ENCODE data around the gene NOX1.
"Not testable (repeated sequence)": the region's sequence is repeated elsewhere in the genome, so short reads cannot be mapped to it uniquely, and the experiment has no call there.

Gene NOX1

DNA sequence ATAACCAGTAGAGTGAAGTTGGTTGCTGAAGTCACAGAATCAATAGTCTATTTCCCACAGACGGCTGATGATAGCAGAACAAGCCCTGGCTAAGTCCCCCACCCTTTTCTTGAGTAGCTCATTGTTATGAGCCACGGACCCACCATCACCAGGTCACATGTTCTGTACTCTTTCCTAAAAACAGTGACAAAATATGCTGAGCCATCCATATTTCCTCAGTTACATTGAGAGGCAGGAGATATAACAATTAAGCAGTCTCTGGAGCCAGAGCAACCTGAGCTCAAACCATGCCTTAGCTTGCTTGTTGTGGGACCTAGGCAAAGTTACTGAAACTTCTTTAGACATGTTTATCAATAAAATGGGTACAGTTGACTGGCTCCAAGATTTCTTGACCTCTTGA, 56.8 kb downstream of the NOX1 start:
- no peak for DNase-seq

DNA sequence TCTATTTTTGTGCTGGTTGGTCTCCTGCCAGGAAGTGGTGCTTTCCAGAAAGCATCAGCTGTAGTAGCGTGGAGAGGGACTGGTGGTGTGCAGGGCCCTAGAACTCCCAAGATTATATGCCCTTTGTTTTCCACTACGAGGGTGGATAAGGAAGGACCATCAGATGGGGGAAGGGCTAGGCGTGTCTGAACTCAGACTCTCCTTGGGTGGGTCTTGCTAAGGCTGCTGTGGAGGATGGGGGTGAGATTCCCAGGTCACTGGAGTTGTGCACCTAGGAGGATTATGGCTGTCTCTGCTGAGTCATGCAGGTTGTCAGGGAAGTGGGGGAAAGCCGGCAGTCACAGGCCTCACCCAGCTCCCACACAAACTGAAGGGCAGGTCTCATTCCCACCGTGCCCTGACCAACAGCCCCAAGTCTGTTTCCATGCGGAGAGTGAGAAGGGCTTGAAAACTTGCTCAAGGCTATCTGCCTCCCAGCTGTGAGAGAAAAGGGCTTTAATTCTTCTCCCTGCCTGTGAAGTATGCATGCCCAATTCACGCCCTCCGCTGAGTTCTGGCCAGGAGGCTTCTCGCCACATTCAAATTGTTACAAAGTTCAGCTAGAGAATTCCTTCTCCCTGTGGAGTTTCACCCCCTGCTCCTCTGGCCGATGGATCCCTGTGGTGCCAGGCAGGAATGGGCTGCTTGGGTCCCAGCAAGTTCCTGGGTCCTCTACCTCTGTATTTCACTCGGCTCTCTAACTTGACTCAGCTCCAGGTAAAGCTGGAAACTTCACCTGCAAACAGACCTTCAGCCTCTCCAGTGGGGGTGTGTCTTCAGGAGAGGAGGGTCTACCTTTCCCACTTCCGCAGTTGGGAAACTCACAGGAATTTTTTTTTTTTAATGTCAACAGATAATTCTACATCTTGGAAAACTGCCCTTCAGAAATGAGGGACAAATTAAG, 61.7 kb downstream of the NOX1 start:
- no peak for DNase-seq

DNA sequence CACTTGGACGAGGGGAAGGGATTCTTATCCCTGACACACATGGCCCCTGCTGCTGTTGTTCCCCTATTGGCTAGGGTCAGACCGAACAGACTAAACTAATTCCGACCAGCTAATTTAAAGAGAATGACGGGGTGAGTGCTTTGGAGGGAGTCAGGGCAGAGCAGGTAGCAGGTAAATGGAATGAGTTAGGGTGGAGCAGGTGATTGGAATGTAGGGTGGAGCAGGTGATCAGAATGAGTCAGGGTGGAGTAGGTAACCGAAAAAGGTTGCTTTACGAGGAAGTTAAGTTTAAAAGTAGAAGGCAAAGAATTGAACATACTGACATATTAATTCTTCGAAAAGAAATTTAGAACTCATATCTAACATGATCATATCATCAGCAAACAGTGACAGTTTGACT, 65.9 kb downstream of the NOX1 start:
- not testable (repeated sequence) for DNase-seq

GRCh38 chrX:100804780-100805179, 69.4 kb downstream of the NOX1 start:
- no peak for DNase-seq

- DNase-seq, result no peak
These were observed 71.3 kb downstream of the NOX1 start for GRCh38 chrX:100802843-100803242.

GRCh38 chrX:100798484-100799214, 75.5 kb downstream of the NOX1 start:
- DNase-seq, result no peak

DNA sequence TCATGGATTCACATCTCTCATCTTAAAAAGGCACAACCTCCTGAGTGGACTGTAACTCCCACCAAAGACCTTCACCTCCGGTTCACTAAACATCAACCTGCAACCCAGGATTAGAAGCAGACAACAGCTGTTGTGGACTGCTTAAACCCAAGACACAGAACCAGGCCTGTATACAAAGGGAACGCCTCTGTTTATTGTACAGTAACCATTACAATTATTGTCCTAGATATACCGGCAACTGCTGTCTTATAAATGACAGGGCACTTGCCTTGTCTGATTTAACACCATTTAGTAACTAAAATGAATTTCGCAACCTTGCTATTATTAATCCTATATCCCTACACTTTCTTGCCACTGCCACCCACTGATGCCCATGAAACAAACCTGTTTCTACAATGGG, 76.8 kb downstream of the NOX1 start:
- no peak for DNase-seq

- DNase-seq, result not testable (repeated sequence)
These were observed 77.8 kb downstream of the NOX1 start for GRCh38 chrX:100796371-100796770.
